GM18868 (cell line): ENCODE data around the gene CCDC192.

Source experiments
- ATAC-seq: cut with Tn5 transposase; IDR thresholded peaks from one replicate; pipeline ENCODE4 v1.9.1; 2021; ENCODE audit warnings: mild to moderate bottlenecking, moderate library complexity; ENCODE audit not compliant: unreplicated experiment

The CCDC192 gene

GRCh38 chr5:127805448-127805847 lies 102.3 kb downstream of the CCDC192 start:
- no peak for ATAC-seq

GRCh38 chr5:127806776-127807175 lies 103.6 kb downstream of the CCDC192 start:
- no peak for ATAC-seq

GRCh38 chr5:127809533-127809932 lies 106.3 kb downstream of the CCDC192 start:
- no peak for ATAC-seq

GRCh38 chr5:127810017-127810416 lies 106.8 kb downstream of the CCDC192 start:
- no peak for ATAC-seq

DNA sequence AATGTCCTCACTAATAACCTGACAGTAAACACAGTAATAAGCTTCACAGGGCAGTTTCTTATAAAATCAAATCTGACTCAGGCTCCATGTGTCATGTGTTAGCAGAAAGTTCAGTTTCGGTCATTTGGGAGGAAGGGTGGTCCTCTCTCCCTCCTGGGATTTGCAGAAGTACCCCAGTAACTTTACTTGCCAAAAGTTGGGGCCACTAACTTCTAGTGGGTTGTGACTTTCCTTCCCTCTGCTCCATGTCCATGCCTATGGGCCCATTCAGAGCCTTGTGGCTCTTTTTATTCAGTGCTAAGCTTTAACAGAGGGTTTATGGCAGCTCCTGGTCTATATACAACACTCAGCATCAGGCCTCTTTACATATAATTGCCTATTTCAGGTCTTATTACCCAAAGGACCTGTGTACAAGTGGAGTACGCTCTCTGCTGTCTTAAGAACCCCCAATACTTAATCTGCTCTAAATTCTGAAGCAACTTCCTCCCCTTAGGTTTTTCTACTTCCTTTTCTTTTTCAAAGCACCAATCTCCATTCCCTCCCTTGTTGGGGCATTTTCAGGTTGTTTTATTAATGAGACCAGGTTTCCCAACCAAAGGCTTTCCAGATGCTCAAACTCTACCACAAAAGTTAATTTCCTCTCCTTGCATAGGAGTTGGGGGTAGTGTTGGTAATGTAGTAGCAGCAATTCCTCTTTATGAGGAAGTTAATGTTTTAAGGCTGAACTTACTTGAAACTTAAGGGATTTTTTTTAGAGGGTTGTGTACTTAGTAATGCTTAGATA lies 107.7 kb downstream of the CCDC192 start:
- no peak for ATAC-seq

DNA sequence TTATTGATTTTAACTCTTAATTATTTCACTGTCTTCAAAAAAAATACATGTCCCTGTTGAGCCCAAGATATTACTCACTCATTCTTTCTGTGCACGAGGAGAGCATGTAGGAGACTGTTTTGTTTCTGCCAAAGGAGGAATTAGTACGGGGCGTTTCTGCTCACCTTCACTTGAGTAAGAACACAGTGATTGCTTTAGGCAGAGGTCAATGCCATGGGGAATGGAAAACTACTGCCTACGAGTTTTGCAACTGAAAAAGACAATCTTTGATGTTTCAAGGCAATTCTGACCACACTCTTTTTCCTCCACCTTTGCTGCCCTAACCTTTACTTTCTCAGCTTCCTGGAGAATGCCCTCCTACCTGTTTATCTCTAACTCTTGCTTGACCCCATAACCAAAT lies 109.4 kb downstream of the CCDC192 start:
- ATAC-seq = no peak

DNA sequence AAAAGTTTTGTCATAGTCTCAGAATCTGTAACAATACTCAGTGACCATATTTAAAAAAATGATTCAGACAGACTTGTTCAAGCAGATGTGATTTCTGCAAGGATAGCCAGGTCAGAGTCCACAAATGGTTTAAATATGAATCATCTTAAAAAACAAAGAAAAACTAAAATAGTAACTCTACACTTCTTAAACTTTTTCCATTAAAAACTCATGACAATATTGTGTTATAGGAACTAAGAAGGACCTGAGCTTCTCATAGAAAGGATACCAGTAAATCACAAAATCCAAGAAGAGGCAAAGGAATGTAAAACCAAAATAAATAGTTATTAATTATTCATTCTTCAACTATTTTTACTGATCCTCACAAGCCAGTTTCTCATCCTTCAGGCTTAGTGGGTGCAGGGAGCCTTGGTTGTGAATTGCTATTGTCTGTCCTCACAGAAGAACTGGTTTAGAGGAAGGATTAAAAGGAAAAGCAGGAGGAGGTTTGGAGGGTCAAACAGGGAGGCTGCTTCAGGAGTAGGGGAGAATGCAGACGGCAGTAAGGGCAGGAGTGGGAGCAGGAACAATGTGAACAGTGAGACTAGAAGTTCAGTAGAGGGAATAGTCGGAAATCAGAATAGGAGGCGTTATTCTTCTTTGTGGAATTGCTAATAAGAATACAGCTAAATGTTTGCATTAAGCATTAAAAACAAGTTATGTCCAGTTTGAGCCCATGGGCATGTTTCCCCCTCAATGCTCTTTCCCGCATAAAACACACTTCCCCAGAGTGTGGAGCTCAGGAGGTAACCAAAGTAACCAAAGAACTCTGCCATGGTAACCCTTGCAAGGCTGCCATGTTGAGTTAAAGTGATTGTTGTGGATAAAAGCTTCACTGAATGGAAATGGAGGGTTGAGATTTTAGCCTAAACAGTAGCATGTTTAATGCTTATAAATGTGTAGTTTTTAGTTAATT lies 110.7 kb downstream of the CCDC192 start:
- ATAC-seq = no peak

DNA sequence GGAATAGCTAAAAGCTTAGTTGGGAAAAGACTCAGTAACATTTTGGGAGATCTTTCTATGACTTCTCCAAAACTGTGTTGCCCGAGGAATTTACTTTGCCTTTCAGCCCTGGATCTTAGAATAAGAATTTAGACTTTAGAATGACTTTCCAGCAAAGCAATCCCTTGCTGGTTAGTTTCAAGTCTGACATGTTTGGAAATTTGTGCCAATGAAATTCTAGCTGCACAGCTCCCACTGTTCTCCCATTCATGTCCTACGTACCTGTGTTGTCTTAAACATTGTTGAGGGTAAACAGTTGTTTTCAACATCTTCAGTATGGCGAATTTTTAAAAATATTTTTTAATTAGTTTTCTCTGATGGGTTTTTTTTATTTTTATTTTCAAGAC lies 111.4 kb downstream of the CCDC192 start:
- no peak for ATAC-seq

DNA sequence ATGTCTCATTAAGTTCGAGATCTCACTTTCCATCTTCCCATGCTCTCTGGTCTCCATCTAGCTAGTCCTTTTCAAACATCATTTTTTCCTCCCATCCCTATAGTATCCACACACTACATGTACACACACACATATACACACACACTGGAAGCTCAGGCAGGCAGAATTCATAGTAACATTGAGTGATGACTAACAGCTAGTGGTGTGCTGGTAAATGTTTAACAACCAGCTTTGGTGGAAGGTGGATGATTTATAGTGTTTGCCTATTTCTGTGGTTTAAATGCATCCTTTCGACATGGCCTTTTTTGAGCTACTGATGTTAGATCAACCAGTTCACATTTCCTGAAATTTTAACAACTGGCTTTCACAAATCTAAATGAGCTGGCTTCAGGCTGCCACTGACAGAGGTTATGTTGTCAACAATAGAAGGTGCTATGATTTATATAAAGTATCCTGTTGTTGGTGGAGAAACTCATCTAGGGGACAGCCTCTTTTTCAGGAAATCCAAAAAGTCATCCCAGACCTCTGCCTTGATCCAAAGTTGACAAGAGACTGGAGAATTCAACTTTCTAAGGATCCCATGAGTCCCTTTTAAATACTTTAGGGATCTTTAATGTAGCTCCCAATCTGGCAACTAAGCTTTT lies 117.8 kb downstream of the CCDC192 start:
- ATAC-seq = no peak

GRCh38 chr5:127821896-127822295 lies 118.7 kb downstream of the CCDC192 start:
- no peak for ATAC-seq

GRCh38 chr5:127824126-127824525 lies 120.9 kb downstream of the CCDC192 start:
- ATAC-seq = no peak

- ATAC-seq = no peak
Measured at GRCh38 chr5:127826011-127826410, 122.8 kb downstream of the CCDC192 start.

DNA sequence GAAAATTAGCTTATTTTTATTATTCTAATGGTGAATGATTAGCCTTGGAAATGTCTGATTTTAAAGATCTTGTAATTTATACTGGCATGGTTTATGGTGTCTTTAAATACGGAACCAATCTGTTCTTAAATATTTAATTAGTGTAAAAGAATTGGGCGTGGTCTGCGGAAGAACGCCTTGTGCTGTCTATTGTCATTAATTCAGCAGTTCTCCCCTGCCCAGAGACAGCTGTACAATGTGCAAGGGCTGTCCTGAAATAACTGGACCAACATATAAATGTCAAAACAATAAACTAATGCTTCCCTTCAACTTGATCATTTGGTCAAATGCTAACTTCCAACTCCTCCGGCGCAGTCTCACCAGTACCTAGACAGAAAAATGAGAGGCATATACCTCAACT lies 124.3 kb downstream of the CCDC192 start:
- ATAC-seq = no peak

GRCh38 chr5:127830157-127830556 lies 127.0 kb downstream of the CCDC192 start:
- no peak for ATAC-seq

- ATAC-seq = no peak
Measured at GRCh38 chr5:127830829-127831598, 127.8 kb downstream of the CCDC192 start.

DNA sequence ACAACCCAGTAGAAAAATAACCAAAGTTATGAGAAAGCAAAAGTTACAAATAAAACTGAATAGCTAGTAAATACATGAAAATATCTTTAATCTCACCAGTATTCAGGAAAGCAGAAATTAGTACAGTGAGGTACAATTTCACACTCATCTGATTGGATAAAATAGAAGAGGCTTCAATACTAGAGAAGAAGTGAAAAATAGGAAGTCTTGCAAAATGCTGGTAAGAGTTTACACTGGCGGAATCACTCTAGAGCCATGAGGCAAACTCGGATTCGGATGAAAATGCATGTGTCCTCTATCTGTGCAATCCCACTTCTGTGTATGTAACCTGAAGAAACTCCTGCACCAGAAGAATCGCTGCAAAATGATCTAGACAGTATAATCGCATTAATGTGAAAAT lies 128.9 kb downstream of the CCDC192 start:
- ATAC-seq = no peak

GRCh38 chr5:127834094-127834531 lies 130.9 kb downstream of the CCDC192 start:
- no peak for ATAC-seq

DNA sequence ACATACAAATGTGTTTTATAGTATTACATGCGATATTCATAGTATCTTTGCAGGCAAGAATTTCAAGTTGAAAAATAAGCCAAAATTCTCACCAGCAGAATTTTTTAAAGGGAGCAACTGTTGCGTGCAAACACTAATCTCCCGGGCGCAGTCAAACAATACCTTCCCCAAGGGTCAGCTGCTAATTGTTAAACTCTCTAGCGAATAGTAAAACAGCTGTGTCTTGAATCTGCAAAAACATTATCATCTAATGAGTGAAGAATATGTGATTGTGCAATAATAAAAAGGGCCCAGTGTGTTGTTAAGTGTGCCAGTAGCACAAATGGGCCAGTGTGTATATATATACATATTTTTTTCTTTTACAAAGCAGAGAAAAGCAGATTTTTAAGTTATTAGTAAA lies 131.4 kb downstream of the CCDC192 start:
- no peak for ATAC-seq

GRCh38 chr5:127838661-127839060 lies 135.5 kb downstream of the CCDC192 start:
- peak; percentile 33 for ATAC-seq

GRCh38 chr5:127839072-127839471 lies 135.9 kb downstream of the CCDC192 start:
- ATAC-seq = no peak
